ENCODE results near the gene DHRS11.
A peak's percentile ranks its signal among the peaks of the same experiment; 100 is the strongest.

The DHRS11 gene

DNA sequence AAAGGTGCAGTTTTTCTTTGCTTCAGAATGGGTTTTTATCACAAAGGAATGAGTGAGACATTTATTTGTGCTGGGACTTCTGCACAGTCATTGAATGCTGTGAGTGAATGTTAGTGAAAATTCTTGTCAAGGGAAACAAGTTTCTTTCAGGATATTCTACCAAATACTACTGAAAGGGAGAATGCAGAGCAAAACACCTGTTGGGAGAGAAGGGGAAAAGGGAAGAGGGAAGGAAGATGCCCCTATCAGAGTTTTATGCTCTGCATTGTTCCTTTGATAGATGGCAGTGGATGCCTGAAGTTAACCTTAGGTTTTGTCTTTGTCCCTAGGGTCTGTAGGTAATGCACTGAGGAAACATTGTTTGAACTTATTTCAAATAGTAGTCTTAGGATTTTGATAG lies 43.9 kb upstream of the DHRS11 start:
- 0 out of 2 replicates have a peak overlapping the region, but pooled peaks have one; percentile 12 for H3K27ac ChIP-seq
- H3K36me3 ChIP-seq (ENCODE audit: insufficient read depth, low read length) = peaks cover 53% of the 10 kb centered on the region
- peak overlapping the region; percentile 89 for H3K4me3 ChIP-seq
- no peak for DNase-seq (ENCODE audit: low read depth, low spot score)
- no peak for TF ChIP-seq POLR2AphosphoS5 (IDR thresholded peaks at IDR 0.05; ENCODE audit: borderline replicate concordance, low read depth, low read length)
- TF ChIP-seq EZH2 (IDR thresholded peaks at IDR 0.05) = no peak
- no peak for TF ChIP-seq FOXP2 (optimal IDR thresholded peaks at IDR 0.05; ENCODE audit: control extremely low read depth, extremely low read length, insufficient read depth)
- peak overlapping the region; percentile 98 for H3K9ac ChIP-seq (ENCODE audit: insufficient read length)
- H3K9me3 ChIP-seq (ENCODE audit: low read depth, low read length) = no peaks in the 10 kb centered on the region

DNA sequence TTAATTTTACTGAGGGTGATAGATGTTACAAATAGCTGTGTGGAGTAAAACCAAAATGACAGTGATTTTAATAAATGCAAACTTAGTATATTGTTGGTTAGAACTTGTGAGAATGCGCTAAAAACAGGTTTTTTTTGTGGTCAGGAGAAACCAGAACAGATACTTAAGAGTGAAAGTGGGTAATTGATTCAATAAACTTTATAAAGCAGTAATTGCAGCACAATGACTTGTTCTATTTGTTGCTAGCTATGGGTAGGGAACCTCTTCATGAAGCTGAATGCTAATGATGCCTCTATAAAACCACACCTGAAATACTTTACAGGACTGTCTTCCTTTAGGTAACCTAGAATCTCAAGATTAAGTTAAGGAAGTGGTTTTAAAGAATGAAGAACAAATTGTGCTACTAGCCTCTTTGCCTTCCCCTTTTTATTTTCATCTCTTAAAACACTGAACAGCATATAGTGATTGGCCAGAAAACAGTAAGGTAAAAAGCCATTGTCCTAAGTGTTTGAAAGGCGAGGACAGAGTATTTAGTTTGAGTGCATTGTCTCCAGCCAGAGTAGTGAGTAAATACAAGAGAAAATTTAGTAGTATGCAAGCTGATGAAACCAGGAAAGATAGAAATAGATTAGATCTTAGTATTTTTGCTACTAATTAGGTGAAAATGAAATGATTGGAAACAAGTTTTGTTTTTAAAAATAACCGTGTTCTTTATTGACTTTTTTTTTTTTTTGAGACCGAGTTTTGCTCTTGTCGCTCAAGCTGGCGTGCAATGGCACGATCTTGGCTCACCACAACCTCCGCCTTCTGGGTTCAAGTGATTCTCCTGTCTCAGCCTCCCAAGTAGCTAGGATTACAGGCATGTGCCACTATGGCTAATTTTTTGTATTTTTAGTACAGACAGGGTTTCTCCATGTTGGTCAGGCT lies 40.9 kb upstream of the DHRS11 start:
- Histone ChIP-seq H3K36me3 (ENCODE audit: insufficient read depth, low read length) (peaks cover 70% of the 10 kb centered on the region), H3K9ac (ENCODE audit: insufficient read length) (no peak overlapping the region), H3K9me3 (ENCODE audit: low read depth, low read length) (no peaks in the 10 kb centered on the region), H3K4me3 (no peak overlapping the region), H3K27ac (peak overlapping the region; percentile 71)
- DNase-seq (ENCODE audit: low read depth, low spot score) = no peak
- TF ChIP-seq POLR2AphosphoS5 (IDR thresholded peaks at IDR 0.05; ENCODE audit: borderline replicate concordance, low read depth, low read length) (no peak), EZH2 (IDR thresholded peaks at IDR 0.05) (no peak)

DNA sequence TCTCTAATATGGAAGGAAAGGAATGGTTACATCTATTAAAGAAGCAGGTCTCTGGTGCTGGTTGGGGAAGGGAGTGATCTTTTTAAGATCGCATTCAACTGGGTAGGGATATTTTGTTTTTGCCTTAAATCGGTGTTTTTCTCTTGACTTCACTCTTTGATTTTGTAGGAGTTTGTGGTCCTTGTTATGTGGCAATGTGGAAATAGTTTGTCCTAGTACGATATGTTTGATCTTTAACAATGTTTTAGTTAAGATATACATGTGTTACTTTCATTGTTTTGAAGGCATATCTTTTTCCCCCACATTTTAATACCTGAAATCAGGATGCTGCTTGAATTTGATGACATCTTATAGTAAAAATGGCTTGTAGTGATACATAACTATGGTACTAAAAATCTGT lies 38.2 kb upstream of the DHRS11 start:
- H3K36me3 ChIP-seq (ENCODE audit: insufficient read depth, low read length) = peaks cover 74% of the 10 kb centered on the region
- TF ChIP-seq POLR2AphosphoS5 (IDR thresholded peaks at IDR 0.05; ENCODE audit: borderline replicate concordance, low read depth, low read length) = no peak
- no peak overlapping the region for H3K9ac ChIP-seq (ENCODE audit: insufficient read length)
- no peak for DNase-seq (ENCODE audit: low read depth, low spot score)
- H3K27ac ChIP-seq = no peak overlapping the region
- no peak overlapping the region for H3K4me3 ChIP-seq
- no peaks in the 10 kb centered on the region for H3K9me3 ChIP-seq (ENCODE audit: low read depth, low read length)

DNA sequence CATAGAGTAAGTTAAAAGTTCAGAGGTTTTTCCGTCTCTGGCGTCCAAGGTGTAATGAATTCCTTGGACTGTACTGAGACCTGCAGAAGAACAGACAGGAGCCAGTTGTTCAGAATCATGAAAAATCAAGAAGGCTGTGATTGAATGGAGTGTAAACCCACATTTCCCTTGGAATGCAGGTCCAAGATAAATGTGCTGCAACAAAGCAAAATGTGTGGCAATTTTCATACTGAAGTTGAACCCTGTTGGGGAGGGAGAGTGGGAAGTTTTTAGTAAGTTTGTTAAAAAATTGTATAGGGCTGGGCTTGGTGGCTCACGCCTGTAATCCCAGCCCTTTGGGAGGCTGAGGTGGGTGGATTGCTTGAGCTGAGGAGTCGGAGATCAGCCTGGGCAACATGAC lies 25.6 kb upstream of the DHRS11 start:
- TF ChIP-seq EZH2 (IDR thresholded peaks at IDR 0.05) (no peak), POLR2AphosphoS5 (IDR thresholded peaks at IDR 0.05; ENCODE audit: borderline replicate concordance, low read depth, low read length) (no peak), FOXP2 (optimal IDR thresholded peaks at IDR 0.05; ENCODE audit: control extremely low read depth, extremely low read length, insufficient read depth) (no peak)
- Histone ChIP-seq H3K9me3 (ENCODE audit: low read depth, low read length) (no peaks in the 10 kb centered on the region), H3K36me3 (ENCODE audit: insufficient read depth, low read length) (peaks cover 75% of the 10 kb centered on the region), H3K9ac (ENCODE audit: insufficient read length) (no peak overlapping the region), H3K4me3 (no peak overlapping the region), H3K27ac (no peak overlapping the region; the same call in 1 of the 2 replicates)
- no peak for DNase-seq (ENCODE audit: low read depth, low spot score)

DNA sequence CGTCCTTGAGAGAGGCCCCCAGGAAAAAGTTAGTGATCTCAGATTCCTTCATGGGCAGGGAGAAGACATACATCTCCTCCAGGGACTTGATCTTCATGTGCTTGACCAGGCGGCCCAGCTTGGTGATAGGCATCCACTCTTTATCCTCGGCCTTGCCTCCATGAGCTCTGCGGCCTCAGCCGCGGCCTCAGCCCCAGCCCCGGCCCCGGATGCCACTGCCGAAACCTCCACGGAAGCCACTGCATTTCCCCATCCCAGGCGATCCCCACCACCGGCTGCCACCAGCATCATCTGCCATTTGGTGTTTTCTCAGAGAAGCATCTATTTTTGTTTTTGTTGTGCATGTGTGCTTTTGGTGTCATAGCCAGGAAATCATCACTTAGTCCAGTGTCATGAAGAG lies 16.7 kb upstream of the DHRS11 start:
- Histone ChIP-seq H3K4me3 (no peak overlapping the region), H3K9ac (ENCODE audit: insufficient read length) (no peak overlapping the region), H3K9me3 (ENCODE audit: low read depth, low read length) (no peaks in the 10 kb centered on the region), H3K36me3 (ENCODE audit: insufficient read depth, low read length) (peaks cover 76% of the 10 kb centered on the region), H3K27ac (no peak overlapping the region)
- TF ChIP-seq EZH2 (IDR thresholded peaks at IDR 0.05) (no peak), FOXP2 (optimal IDR thresholded peaks at IDR 0.05; ENCODE audit: control extremely low read depth, extremely low read length, insufficient read depth) (no peak), POLR2AphosphoS5 (IDR thresholded peaks at IDR 0.05; ENCODE audit: borderline replicate concordance, low read depth, low read length) (no peak)
- no peak for DNase-seq (ENCODE audit: low read depth, low spot score)

DNA sequence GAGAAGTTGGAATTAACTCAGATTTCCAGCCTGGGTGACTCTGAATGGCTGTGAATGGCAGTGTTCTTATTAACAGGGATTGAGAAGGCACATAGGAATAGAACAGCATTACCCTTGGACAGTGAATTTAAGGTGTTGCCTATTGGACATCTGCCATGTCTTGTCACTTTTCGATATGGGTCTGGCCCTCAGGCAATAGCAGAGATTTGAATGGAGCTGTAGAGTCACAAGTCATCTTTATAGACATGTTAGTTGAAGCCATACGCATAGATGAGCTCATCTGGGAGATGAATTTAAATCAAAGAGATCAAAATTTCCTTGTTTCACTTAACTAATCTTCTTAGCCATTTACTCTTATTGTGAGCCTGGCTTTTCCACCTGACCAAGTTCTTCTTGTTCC lies 14.9 kb upstream of the DHRS11 start:
- H3K9me3 ChIP-seq (ENCODE audit: low read depth, low read length) = no peaks in the 10 kb centered on the region
- peaks cover 85% of the 10 kb centered on the region for H3K36me3 ChIP-seq (ENCODE audit: insufficient read depth, low read length)
- H3K27ac ChIP-seq = no peak overlapping the region
- TF ChIP-seq POLR2AphosphoS5 (IDR thresholded peaks at IDR 0.05; ENCODE audit: borderline replicate concordance, low read depth, low read length) (no peak), FOXP2 (optimal IDR thresholded peaks at IDR 0.05; ENCODE audit: control extremely low read depth, extremely low read length, insufficient read depth) (no peak)
- no peak for DNase-seq (ENCODE audit: low read depth, low spot score)
- no peak overlapping the region for H3K9ac ChIP-seq (ENCODE audit: insufficient read length)
- H3K4me3 ChIP-seq = no peak overlapping the region

DNA sequence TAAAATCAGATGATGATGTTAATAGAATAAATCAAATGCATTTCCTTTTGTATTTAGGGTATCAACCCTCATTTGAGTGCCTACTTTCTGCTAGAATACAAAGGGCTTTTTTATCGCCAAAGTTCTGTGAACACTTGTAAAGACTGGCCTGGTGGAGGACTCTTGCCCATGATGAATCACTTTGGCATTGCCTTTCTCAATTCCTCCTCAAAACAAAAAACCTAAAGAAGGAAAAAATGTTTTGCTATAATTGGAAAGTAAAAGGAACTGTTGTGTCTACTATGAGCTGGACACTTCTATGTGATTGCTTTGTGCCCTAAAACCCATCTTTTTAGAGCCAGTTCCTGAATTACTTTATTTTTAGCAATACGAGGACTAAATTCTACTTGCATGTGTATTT lies 13.0 kb upstream of the DHRS11 start:
- Histone ChIP-seq H3K36me3 (ENCODE audit: insufficient read depth, low read length) (peaks cover 81% of the 10 kb centered on the region), H3K9me3 (ENCODE audit: low read depth, low read length) (no peaks in the 10 kb centered on the region), H3K9ac (ENCODE audit: insufficient read length) (no peak overlapping the region), H3K4me3 (no peak overlapping the region), H3K27ac (no peak overlapping the region)
- DNase-seq (ENCODE audit: low read depth, low spot score) = no peak
- TF ChIP-seq POLR2AphosphoS5 (IDR thresholded peaks at IDR 0.05; ENCODE audit: borderline replicate concordance, low read depth, low read length) (no peak), EZH2 (IDR thresholded peaks at IDR 0.05) (no peak), FOXP2 (optimal IDR thresholded peaks at IDR 0.05; ENCODE audit: control extremely low read depth, extremely low read length, insufficient read depth) (no peak)

DNA sequence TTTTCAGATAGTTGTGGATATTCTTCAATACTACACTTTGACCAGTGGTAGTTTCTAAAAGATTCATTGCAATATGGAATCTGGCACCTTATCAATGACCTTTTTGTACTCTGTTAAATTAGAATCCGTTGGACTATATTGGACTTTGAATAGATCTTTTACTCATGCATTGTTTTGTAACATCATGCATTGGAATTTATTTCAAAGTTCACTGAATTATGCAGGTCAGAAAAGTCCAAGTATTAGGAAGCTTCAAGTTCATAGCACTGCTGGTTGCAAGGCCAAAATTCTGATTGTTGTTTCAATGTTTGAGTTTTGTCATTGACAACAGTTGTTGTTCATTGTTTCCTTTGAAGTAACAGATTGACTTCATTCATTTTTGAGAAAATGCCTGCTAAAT lies 7.9 kb upstream of the DHRS11 start:
- Histone ChIP-seq H3K27ac (no peak overlapping the region), H3K9me3 (ENCODE audit: low read depth, low read length) (no peaks in the 10 kb centered on the region), H3K36me3 (ENCODE audit: insufficient read depth, low read length) (peaks cover 90% of the 10 kb centered on the region), H3K9ac (ENCODE audit: insufficient read length) (no peak overlapping the region), H3K4me3 (no peak overlapping the region)
- no peak for DNase-seq (ENCODE audit: low read depth, low spot score)
- TF ChIP-seq FOXP2 (optimal IDR thresholded peaks at IDR 0.05; ENCODE audit: control extremely low read depth, extremely low read length, insufficient read depth) (no peak), EZH2 (IDR thresholded peaks at IDR 0.05) (no peak), POLR2AphosphoS5 (IDR thresholded peaks at IDR 0.05; ENCODE audit: borderline replicate concordance, low read depth, low read length) (no peak)

DNA sequence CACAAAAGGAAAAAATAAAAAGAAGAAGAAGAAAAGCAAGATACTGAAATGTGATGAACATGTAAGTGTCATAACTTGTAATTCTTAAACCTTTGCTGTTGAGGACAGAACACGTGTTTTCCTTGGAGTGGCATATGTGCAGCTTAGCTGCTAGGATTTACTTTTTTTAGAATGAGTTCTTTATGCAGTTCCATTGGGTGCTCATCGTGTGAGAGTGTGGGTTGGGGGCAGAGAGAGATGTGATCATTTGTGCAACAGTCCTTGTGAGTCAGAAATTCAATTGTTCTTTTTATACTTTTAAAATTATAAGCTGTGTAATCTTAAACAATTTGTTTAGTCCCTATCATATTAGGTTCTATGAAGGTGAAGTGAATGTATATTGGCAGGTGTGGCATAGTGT lies 5.5 kb upstream of the DHRS11 start:
- Histone ChIP-seq H3K9ac (ENCODE audit: insufficient read length) (no peak overlapping the region), H3K27ac (no peak overlapping the region), H3K4me3 (no peak overlapping the region), H3K36me3 (ENCODE audit: insufficient read depth, low read length) (peaks cover 81% of the 10 kb centered on the region), H3K9me3 (ENCODE audit: low read depth, low read length) (no peaks in the 10 kb centered on the region)
- DNase-seq (ENCODE audit: low read depth, low spot score) = no peak
- TF ChIP-seq POLR2AphosphoS5 (IDR thresholded peaks at IDR 0.05; ENCODE audit: borderline replicate concordance, low read depth, low read length) (no peak), FOXP2 (optimal IDR thresholded peaks at IDR 0.05; ENCODE audit: control extremely low read depth, extremely low read length, insufficient read depth) (no peak), EZH2 (IDR thresholded peaks at IDR 0.05) (no peak)

Data from SK-N-MC (cell line).